ENCODE measurements around the gene B3GAT1.

DNA sequence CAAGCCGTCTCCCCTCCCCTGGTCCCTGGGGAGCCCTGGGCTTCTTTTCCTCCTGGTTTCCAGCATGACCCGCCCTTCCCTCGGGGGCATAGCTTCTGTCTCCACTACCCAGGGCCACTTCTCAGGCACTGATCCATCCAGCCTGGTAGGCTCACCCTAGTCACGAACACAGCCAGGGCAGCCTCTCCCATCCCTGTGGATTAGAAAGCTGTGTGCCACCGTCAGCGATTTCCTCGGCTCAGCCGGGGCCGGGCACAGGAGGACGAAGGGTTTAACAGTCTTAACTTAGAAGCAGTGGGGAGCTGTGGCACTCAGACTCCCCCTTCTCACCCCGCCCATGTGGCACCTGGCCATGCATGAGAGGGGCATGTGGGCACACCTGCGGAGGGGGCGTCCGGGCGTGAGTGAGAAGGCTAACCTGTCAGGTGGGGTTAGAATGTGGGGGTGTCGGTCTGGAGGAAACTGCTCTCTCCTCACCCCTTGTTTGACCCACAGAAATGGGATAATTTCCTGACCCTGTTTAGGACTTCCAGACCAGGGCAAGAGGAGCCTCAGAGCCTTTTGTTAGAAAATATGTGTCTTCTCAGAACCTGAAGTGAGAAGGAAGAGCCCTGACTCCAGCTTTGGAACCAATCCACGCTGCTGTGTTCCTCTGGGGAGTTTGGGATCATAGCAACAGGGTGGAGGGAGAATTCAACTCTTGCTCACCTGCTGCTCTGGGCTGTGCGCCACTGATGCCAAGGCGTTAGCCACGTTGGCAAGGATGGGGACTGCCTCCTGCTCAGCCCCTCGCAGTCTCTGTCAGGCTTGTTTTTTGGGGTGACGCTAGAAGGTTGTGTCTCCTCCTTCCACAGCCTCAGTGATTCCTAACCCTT is 65.7 kb downstream of the B3GAT1 start:
- TF ChIP-seq, protein P1, sequence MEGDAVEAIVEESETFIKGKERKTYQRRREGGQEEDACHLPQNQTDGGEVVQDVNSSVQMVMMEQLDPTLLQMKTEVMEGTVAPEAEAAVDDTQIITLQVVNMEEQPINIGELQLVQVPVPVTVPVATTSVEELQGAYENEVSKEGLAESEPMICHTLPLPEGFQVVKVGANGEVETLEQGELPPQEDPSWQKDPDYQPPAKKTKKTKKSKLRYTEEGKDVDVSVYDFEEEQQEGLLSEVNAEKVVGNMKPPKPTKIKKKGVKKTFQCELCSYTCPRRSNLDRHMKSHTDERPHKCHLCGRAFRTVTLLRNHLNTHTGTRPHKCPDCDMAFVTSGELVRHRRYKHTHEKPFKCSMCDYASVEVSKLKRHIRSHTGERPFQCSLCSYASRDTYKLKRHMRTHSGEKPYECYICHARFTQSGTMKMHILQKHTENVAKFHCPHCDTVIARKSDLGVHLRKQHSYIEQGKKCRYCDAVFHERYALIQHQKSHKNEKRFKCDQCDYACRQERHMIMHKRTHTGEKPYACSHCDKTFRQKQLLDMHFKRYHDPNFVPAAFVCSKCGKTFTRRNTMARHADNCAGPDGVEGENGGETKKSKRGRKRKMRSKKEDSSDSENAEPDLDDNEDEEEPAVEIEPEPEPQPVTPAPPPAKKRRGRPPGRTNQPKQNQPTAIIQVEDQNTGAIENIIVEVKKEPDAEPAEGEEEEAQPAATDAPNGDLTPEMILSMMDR (IDR thresholded peaks at IDR 0.05), result no peak
- no peak for TF ChIP-seq POLR2A (IDR thresholded peaks at IDR 0.05)
